HepG2 (cell line): ENCODE data around the gene UBC. TPM values are rescaled to one million over a fixed set of nuclear protein-coding genes. Genes with fewer than 3 reads are reported as not detected.

Experiments used
- ATF1 ChIP-seq: IDR thresholded peaks from 2 replicates; pipeline ENCODE4 v1.6.1; 2016; ENCODE audit warnings: mild to moderate bottlenecking, control low read depth
- EHMT2 ChIP-seq: fragments of 200-600 bp; sonication (generic); IDR thresholded peaks from 2 replicates; pipeline ENCODE4 v1.7.0; 2017; ENCODE audit warnings: antibody characterized with exemption, low read depth, low read length, borderline replicate concordance
- IRF2 ChIP-seq: IDR thresholded peaks from 2 replicates; pipeline ENCODE4 v1.6.1; 2018; ENCODE audit warnings: missing genetic modification reagents, missing compliant biosample characterization
- KDM6A ChIP-seq: IDR thresholded peaks from 2 replicates; pipeline ENCODE4 v1.6.1; 2016; ENCODE audit warnings: low read depth
- MXI1 ChIP-seq: IDR thresholded peaks from 3 replicates; pipeline ENCODE4 v1.6.1; 2012; ENCODE audit warnings: low read depth, low read length, inconsistent platforms, borderline replicate concordance
- RAD51 ChIP-seq: fragments of 450-650 bp; IDR thresholded peaks from 2 replicates; pipeline ENCODE4 v1.6.1; 2016; ENCODE audit warnings: borderline replicate concordance
- SRY ChIP-seq: sonication (generic); formaldehyde crosslinking; IDR thresholded peaks from 2 replicates; pipeline ENCODE4 v1.8.0; 2022; ENCODE audit warnings: mild to moderate bottlenecking, missing genetic modification reagents
- ZNF235 ChIP-seq: sonication (generic); formaldehyde crosslinking; IDR thresholded peaks from 2 replicates; pipeline ENCODE4 v1.8.1; 2023; ENCODE audit warnings: mild to moderate bottlenecking, missing genetic modification reagents, borderline replicate concordance
- ZNF335 ChIP-seq: sonication (generic); formaldehyde crosslinking; IDR thresholded peaks from 2 replicates; pipeline ENCODE4 v1.4.0; 2020; ENCODE audit warnings: missing genetic modification reagents
- ZNF672 ChIP-seq: sonication (generic); formaldehyde crosslinking; IDR thresholded peaks from 2 replicates; pipeline ENCODE4 v1.8.1; 2022; ENCODE audit warnings: missing genetic modification reagents
- polyA plus RNA-seq, 8 experiments: library from polyadenylated mRNA; depleted of rRNA in 3 of 8; stranded (reverse) in 7 of 8; unstranded in 1 of 8; fragments of >200 nt; fragmentation: Illumina TruSeq in 4 of 8; extraction: Trizol in 4 of 8; gene quantifications; 2 replicates each; pipeline versions ENCODE4 v1.2.1 to v1.2.3, GENCODE V29; 2011 to 2016; ENCODE audit warnings: low read depth in 4 of 8, missing spikeins in 1 of 8, mixed read lengths in 1 of 8; ENCODE audit not compliant: insufficient read depth in 1 of 8
- total RNA-seq, 5 experiments: library from RNA; depleted of rRNA; stranded (reverse); fragments of >200 nt; fragmentation: Illumina TruSeq; extraction: Trizol; gene quantifications; 2 replicates each; pipeline ENCODE4 v1.2.3, GENCODE V29; 2016; ENCODE audit warnings: low read depth in 1 of 5
- TF ChIP-seq, protein P1 (sequence below): sonication (generic); formaldehyde crosslinking; IDR thresholded peaks from 2 replicates; pipeline ENCODE4 v1.4.0; 2020; ENCODE audit warnings: missing genetic modification reagents
- TF ChIP-seq, protein P2 (sequence below), 2 experiments: sonication (generic) in 1 of 2; formaldehyde crosslinking in 1 of 2; IDR thresholded peaks; 2 replicates each; pipeline versions ENCODE4 v1.4.0 to v1.6.1; 2016 to 2020; ENCODE audit warnings: borderline replicate concordance in 1 of 2, low read depth in 1 of 2, mild to moderate bottlenecking in 1 of 2, missing genetic modification reagents in 1 of 2
- TF ChIP-seq, protein P3 (sequence below): IDR thresholded peaks from 2 replicates; pipeline ENCODE4 v1.6.1; 2012; ENCODE audit warnings: low read depth, low read length, improper control_type of control experiment
- TF ChIP-seq, protein P4 (sequence below): sonication (generic); formaldehyde crosslinking; IDR thresholded peaks from 2 replicates; pipeline ENCODE4 v1.5.1; 2020; ENCODE audit warnings: mild to moderate bottlenecking, moderate library complexity, missing genetic modification reagents
- TF ChIP-seq, protein P5 (sequence below): sonication (generic); formaldehyde crosslinking; conservative IDR thresholded peaks from 2 replicates; pipeline ENCODE4 v1.8.0; 2022; ENCODE audit warnings: low read depth, missing genetic modification reagents

UBC gene
- total and polyA plus RNA-seq, 2 of the 13 experiments (the other 11 are each of a cell fraction or from before 2014, with no cell fraction given) = 805 to 1,432 TPM

DNA sequence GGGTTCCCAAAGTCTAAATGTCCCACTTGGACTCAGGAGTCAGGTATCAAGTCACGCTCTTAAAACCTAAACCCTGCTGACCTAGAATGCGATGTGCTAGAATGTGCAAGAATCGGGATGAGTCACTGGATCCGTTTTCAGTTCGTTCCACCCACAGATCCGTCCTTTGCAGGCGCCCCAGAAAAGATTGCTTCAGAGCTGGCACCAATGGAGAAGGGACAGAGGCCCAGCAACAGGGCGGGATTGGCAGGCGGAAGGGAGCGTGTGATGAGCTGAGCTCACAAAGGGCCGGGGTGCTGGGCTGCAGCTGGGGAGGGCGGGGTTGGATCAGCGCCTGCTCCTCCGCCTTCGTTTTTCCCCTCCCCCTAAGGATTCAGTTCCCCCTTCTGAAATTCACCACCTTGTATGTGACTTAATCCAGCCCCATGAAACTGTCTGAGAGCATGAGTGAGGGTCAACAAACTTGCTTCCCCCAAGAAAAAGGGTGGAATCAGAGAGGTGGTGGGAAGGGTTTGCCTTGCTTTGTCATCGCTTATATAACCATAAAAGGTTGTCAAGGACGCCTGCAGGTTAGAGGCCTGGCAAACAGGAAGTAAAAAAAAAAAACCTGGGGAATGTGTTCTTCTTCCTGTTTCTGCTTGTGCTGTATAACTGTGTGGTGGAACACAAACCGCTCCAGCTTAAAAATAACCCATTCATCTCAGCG, 2.8 kb upstream of the UBC start (continued):
- TF ChIP-seq, protein P1, sequence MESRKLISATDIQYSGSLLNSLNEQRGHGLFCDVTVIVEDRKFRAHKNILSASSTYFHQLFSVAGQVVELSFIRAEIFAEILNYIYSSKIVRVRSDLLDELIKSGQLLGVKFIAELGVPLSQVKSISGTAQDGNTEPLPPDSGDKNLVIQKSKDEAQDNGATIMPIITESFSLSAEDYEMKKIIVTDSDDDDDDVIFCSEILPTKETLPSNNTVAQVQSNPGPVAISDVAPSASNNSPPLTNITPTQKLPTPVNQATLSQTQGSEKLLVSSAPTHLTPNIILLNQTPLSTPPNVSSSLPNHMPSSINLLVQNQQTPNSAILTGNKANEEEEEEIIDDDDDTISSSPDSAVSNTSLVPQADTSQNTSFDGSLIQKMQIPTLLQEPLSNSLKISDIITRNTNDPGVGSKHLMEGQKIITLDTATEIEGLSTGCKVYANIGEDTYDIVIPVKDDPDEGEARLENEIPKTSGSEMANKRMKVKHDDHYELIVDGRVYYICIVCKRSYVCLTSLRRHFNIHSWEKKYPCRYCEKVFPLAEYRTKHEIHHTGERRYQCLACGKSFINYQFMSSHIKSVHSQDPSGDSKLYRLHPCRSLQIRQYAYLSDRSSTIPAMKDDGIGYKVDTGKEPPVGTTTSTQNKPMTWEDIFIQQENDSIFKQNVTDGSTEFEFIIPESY (CRISPR knock-in tag) = no peak
- TF ChIP-seq, protein P2, sequence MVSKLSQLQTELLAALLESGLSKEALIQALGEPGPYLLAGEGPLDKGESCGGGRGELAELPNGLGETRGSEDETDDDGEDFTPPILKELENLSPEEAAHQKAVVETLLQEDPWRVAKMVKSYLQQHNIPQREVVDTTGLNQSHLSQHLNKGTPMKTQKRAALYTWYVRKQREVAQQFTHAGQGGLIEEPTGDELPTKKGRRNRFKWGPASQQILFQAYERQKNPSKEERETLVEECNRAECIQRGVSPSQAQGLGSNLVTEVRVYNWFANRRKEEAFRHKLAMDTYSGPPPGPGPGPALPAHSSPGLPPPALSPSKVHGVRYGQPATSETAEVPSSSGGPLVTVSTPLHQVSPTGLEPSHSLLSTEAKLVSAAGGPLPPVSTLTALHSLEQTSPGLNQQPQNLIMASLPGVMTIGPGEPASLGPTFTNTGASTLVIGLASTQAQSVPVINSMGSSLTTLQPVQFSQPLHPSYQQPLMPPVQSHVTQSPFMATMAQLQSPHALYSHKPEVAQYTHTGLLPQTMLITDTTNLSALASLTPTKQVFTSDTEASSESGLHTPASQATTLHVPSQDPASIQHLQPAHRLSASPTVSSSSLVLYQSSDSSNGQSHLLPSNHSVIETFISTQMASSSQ (IDR thresholded peaks at IDR 0.05; ENCODE audit: low read depth) = peak; percentile 69
- TF ChIP-seq, protein P2 (CRISPR knock-in tag; IDR thresholded peaks at IDR 0.05; ENCODE audit: borderline replicate concordance) = peak; percentile 56; the same call in 1 of the 2 replicates
- TF ChIP-seq ZNF335 (CRISPR knock-in tag) (0 out of 2 replicates have a peak, but pooled peaks have one; percentile 46), ZNF235 (CRISPR knock-in tag) (no peak), KDM6A (peak; percentile 63; the same call in 1 of the 2 replicates), IRF2 (CRISPR knock-in tag) (no peak), SRY (CRISPR knock-in tag) (0 out of 2 replicates have a peak, but pooled peaks have one; percentile 43), EHMT2 (no peak), RAD51 (no peak), ZNF672 (no peak), ATF1 (peak; percentile 81), MXI1 (peak; percentile 50; the same call in 1 of the 3 replicates)
- TF ChIP-seq, protein P3, sequence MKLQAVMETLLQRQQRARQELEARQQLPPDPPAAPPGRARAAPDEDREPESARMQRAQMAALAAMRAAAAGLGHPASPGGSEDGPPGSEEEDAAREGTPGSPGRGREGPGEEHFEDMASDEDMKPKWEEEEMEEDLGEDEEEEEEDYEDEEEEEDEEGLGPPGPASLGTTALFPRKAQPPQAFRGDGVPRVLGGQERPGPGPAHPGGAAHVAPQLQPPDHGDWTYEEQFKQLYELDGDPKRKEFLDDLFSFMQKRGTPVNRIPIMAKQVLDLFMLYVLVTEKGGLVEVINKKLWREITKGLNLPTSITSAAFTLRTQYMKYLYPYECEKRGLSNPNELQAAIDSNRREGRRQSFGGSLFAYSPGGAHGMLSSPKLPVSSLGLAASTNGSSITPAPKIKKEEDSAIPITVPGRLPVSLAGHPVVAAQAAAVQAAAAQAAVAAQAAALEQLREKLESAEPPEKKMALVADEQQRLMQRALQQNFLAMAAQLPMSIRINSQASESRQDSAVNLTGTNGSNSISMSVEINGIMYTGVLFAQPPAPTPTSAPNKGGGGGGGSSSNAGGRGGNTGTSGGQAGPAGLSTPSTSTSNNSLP = peak; percentile 92
- TF ChIP-seq, protein P4, sequence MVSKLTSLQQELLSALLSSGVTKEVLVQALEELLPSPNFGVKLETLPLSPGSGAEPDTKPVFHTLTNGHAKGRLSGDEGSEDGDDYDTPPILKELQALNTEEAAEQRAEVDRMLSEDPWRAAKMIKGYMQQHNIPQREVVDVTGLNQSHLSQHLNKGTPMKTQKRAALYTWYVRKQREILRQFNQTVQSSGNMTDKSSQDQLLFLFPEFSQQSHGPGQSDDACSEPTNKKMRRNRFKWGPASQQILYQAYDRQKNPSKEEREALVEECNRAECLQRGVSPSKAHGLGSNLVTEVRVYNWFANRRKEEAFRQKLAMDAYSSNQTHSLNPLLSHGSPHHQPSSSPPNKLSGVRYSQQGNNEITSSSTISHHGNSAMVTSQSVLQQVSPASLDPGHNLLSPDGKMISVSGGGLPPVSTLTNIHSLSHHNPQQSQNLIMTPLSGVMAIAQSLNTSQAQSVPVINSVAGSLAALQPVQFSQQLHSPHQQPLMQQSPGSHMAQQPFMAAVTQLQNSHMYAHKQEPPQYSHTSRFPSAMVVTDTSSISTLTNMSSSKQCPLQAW (CRISPR knock-in tag) = peak; percentile 75; the same call in 1 of the 2 replicates
- TF ChIP-seq, protein P5, sequence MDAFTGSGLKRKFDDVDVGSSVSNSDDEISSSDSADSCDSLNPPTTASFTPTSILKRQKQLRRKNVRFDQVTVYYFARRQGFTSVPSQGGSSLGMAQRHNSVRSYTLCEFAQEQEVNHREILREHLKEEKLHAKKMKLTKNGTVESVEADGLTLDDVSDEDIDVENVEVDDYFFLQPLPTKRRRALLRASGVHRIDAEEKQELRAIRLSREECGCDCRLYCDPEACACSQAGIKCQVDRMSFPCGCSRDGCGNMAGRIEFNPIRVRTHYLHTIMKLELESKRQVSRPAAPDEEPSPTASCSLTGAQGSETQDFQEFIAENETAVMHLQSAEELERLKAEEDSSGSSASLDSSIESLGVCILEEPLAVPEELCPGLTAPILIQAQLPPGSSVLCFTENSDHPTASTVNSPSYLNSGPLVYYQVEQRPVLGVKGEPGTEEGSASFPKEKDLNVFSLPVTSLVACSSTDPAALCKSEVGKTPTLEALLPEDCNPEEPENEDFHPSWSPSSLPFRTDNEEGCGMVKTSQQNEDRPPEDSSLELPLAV (CRISPR knock-in tag) = no peak
